ENCODE results near the gene LAMC1.
A peak's percentile ranks its signal among the peaks of the same experiment; 100 is the strongest.

Gene LAMC1

GRCh38 chr1:183155939-183156338 is 132.7 kb downstream of the LAMC1 start:
- DNase-seq: no peak

GRCh38 chr1:183159960-183160359 is 136.7 kb downstream of the LAMC1 start:
- no peak for DNase-seq

GRCh38 chr1:183161391-183161790 is 138.2 kb downstream of the LAMC1 start:
- no peak for DNase-seq

GRCh38 chr1:183163316-183163715 is 140.1 kb downstream of the LAMC1 start:
- peak; percentile 6 for DNase-seq

DNA sequence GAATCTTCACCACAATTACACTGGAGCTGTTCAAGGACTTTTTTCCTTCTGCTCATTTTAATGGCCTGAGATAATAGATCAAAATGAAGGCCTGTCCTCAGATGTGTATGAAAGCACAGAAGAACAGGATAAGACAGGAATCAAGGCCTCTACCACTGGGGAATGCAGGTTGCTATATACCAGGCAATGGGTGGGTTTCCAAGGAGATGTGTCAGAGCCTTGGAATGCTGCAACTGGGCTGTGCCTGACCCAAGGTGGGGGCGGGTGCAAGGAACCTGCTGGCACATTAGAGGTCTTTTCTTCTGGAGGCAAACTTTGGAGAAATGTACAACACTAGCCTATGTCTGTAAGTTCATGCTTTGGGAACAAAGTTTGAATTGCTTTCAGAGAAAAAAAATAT is 141.1 kb downstream of the LAMC1 start:
- no peak for DNase-seq

DNA sequence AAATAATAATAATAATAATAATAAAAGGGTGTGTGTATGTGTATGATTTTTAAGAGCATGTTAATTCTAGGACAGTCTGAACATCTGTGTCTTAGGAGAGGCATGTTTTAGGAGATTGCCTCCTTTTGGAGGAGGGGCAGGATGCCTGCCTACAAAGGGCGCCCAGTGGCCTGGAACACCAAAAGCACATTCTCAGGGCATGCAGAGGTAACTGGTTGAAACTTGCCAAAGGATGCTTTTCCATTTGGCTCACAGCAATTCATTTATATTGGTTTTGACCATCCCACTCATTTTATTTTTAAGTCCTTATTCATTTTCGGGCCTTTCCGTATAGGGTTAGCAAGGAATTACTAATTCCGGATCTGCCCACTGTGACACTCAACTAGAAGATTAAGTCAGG is 141.7 kb downstream of the LAMC1 start:
- DNase-seq: no peak

- no peak for DNase-seq
These were observed 142.2 kb downstream of the LAMC1 start for GRCh38 chr1:183165456-183165855.

DNA sequence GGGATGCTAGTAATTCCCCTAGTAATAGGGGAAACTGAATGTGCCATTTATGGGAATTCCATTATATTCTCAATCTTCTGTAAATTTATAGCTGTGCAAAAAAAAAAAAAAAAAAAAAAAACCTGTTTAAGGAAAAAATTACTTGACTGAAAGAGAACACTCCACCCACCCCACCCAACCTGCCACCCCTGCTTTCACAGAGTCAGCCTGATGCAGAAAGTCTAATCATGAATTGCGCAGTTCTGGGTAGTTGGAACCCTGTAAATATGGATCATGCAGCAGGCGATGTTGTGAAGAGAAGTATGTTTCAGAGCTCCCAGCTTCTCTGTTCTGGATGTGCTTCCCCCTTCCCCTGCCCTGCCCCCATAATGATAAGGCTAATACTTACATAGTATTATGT is 143.2 kb downstream of the LAMC1 start:
- no peak for DNase-seq

DNA sequence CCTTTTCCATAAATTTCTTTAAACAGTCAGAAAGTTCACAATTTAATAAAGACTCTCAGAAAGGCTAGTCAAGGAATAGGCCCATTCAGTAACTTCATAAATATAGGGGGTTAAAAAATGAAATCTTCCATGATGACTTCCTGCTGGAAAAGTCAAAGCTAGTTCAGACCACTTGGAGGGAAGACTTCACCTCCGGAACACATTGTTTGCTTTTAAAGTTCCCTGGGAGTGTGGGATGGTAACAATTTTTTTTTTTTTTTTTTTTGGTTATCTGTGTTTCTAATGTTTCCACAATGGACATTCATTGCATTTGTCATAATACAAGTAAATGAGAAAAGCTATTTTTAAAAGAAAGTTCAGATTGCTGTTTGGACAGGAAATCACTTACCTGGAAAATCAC is 144.5 kb downstream of the LAMC1 start:
- no peak for DNase-seq

DNA sequence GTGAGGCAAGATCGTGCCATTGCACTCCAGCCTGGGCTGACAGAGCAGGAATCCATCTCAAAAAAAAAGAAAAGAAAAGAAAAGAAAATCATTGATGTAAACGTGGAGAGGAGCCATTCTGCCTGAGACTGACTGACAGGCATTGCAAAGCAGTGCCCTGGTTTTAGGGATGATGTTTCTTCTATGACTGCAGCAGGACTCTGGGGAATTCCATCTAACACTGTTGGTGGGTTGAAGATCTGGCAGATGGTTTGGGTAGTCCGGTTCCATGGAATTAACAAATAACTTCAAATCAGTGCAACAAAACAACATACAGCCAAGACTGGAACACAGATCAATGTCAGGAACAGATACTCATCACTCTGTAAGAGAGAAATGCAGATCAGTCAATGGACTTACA is 145.1 kb downstream of the LAMC1 start:
- DNase-seq: no peak

- DNase-seq: no peak
These were observed 150.6 kb downstream of the LAMC1 start for GRCh38 chr1:183173828-183174227.

GRCh38 chr1:183175631-183176030 is 152.4 kb downstream of the LAMC1 start:
- DNase-seq: no peak

DNA sequence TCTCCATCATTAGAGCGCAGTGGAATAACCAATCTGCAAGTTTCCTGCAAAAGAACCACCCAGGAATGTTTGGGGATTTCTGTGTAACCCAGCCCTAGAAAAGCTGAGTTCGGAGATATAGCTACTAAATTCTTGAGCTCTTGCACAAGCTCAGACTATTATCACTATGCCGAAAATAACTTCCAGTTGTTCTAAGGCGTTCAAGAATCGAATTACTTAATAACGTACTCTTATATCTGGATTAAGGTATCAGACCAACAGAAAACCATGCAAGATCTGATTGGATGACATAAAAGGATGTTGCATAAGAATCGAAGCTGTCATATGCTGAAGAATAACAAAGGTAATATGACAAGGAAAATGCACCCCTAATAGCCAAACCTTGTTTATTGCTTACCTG is 155.3 kb downstream of the LAMC1 start:
- DNase-seq: no peak

GRCh38 chr1:183179033-183179432 is 155.8 kb downstream of the LAMC1 start:
- DNase-seq: no peak

DNA sequence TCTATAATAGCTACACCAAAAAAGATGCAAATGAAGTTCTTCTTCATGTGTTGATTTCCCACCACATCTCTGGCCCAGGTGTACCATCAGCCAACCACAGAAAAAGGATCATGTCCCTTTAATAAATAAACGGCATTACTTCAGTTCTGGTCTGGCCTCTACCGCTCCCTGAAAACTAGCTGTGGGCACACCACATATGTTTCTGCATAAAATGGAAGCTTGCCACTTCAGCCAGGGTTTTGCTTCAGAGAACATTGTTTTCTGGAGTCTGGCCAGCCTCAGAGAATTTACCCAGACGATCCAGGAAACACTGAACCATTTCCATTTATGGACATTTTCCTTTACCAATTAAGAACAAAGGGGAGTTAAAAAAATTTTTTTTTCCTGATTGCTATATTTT is 157.0 kb downstream of the LAMC1 start:
- DNase-seq: no peak

GRCh38 chr1:183180634-183181056 is 157.4 kb downstream of the LAMC1 start:
- DNase-seq: no peak

DNA sequence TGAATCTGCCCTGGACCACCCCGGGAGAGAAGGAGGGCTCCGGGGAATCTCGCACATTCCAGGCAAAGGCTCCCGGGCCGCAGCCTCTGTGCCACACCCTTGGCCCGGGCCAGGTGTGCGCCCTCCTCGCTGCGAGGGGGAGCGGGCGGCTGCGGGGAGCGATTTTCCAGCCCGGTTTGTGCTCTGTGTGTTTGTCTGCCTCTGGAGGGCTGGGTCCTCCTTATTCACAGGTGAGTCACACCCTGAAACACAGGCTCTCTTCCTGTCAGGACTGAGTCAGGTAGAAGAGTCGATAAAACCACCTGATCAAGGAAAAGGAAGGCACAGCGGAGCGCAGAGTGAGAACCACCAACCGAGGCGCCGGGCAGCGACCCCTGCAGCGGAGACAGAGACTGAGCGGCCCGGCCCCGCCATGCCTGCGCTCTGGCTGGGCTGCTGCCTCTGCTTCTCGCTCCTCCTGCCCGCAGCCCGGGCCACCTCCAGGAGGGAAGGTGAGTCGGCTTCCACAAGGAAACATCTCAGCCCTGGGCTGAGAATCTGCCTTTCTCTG is 162.8 kb downstream of the LAMC1 start, which contains the start of gene LAMC2:
Gene LAMC2 (plus strand): TSS at position 324 of the 550 bp plus-strand sequence. CDS start 89 bp downstream, at position 413.
- DNase-seq: peak; percentile 33

DNA sequence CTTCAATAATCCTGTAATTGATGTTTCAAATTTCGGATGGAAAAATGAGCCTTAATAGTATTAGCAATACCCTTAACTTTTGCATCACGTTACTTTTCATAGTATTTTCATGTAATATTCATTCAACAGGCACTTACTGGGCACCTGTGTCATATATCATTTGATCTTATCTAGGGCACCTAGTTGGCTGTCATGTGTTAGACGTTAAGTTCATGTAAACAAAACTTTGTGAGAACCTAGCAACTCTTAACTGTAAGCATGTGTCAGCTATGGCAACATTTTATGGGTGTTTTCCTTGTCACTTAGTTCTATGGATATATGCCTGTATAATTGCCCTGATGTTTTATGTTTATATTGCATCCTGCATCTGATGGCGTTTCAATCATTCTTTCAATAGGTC is 163.6 kb downstream of the LAMC1 start:
- no peak for DNase-seq

- DNase-seq: no peak
These were observed 165.0 kb downstream of the LAMC1 start for GRCh38 chr1:183188240-183188639.

GRCh38 chr1:183191833-183192232 is 168.6 kb downstream of the LAMC1 start:
- no peak for DNase-seq

- no peak for DNase-seq
These were observed 170.8 kb downstream of the LAMC1 start for GRCh38 chr1:183193963-183194525.

- peak; percentile 21 for DNase-seq
These were observed 171.4 kb downstream of the LAMC1 start for GRCh38 chr1:183194527-183195141.

DNA sequence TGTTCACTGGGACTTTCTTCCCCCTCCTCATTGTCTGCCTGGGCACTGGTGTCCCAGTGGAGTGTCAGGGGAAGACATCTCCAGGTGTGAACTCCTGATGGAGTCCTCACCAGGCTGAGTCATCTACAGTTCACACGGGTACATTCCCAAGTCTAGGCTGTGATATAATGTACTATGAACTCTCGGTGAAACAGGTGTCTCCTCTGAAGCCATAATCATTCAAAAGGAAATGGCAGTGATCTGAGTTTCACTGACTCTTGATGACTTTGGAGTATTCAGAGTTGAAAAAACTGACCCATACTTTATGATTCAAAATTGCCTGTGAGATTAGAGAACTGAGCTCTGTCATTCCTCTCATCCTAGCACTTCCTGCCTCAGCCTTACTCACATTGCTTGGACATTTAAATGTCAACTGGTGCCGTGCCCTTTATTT is 171.9 kb downstream of the LAMC1 start:
- no peak for DNase-seq

Measured in hematopoietic multipotent progenitor cell treated with erythropoietin and hydrocortisone succinate and interleukin-3 and kit ligand, for 4 days (in vitro differentiated cells).